GM12873 (cell line): ENCODE data around the gene TMEM270.

Source experiments
- CTCF ChIP-seq: IDR thresholded peaks from 2 replicates; pipeline ENCODE4 v1.5.1; 2012; ENCODE audit warnings: low read depth, mild to moderate bottlenecking, moderate library complexity, low read length, control low read depth; ENCODE audit not compliant: insufficient read depth; ENCODE audit errors: missing control alignments

Gene TMEM270

GRCh38 chr7:73891178-73891885 is 30.4 kb downstream of the TMEM270 start:
- TF ChIP-seq CTCF, result no peak

GRCh38 chr7:73892003-73892999 is 31.3 kb downstream of the TMEM270 start:
- TF ChIP-seq CTCF, result no peak

GRCh38 chr7:73893342-73894101 is 32.6 kb downstream of the TMEM270 start:
- no peak for TF ChIP-seq CTCF

- TF ChIP-seq CTCF, result no peak
Measured at GRCh38 chr7:73894166-73894565, 33.2 kb downstream of the TMEM270 start.

GRCh38 chr7:73894733-73895551 is 34.0 kb downstream of the TMEM270 start:
- TF ChIP-seq CTCF, result no peak

GRCh38 chr7:73895626-73896025 is 34.7 kb downstream of the TMEM270 start:
- no peak for TF ChIP-seq CTCF
